ENCODE results near the gene SHISAL1.
"Not testable (repeated sequence)": the region's sequence is repeated elsewhere in the genome, so short reads cannot be mapped to it uniquely, and the experiment has no call there.

Gene SHISAL1

DNA sequence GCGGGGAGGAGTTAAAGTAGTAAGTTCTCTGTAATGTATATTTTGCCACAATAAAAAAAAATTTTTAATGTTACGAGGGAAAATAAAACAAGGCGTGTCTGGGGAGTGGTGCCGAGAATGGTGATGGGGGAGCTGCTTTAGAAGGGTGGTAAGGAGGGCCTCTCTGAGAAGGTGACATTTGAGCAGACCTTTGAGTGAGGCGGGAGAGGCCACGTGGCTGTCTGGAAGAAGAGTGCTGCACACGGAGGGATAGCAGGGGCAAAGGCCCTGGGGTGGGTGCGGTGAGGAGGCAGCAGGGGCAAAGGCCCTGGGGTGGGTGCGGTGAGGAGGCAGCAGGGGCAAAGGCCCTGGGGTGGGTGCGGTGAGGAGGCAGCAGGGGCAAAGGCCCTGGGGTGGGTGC lies 10.4 kb downstream of the SHISAL1 start:
- not testable (repeated sequence) for DNase-seq (ENCODE audit: low read depth in 2 of 2)

DNA sequence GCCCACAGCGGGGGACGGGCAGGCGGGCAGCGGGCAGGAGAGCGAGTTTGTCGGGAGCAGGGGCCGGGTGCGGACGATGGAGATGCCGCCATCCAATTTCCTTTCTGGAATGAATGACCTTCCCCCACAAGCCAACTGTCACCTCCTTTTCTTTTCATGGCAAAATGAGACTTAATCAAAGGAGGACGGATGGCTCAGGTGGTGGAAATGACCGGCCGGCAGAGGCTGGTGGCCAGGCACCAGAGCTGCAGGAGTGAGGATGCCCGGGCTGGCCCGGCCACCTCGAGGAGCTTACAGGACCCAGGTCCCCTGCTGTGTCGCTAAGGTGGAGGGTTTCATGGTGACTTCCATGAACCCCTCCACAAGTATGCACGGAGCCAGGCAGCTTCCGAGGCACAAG lies 11.7 kb downstream of the SHISAL1 start:
- DNase-seq (ENCODE audit: low read depth in 2 of 2), result no peak

DNA sequence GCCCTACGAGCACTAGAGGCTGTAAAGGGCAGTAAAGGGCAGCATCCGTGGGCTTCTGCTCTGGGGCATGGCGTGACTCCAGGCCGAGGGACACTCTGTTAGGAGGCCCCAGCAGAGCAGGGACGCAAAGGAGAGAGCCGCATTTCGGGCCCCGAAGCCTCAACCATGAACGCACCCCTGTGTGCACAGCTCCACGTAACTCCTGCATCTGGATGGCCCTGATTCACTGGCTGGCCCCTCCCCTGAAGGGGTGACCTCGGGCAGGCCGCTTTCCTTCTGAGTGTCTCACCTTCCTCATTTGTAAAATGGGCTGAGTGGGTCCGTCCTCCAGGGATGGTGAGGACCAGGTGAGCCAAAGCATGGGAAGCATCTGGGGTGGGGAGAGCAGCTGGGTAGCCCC lies 13.6 kb downstream of the SHISAL1 start:
- no peak for DNase-seq (ENCODE audit: low read depth in 2 of 2)

DNA sequence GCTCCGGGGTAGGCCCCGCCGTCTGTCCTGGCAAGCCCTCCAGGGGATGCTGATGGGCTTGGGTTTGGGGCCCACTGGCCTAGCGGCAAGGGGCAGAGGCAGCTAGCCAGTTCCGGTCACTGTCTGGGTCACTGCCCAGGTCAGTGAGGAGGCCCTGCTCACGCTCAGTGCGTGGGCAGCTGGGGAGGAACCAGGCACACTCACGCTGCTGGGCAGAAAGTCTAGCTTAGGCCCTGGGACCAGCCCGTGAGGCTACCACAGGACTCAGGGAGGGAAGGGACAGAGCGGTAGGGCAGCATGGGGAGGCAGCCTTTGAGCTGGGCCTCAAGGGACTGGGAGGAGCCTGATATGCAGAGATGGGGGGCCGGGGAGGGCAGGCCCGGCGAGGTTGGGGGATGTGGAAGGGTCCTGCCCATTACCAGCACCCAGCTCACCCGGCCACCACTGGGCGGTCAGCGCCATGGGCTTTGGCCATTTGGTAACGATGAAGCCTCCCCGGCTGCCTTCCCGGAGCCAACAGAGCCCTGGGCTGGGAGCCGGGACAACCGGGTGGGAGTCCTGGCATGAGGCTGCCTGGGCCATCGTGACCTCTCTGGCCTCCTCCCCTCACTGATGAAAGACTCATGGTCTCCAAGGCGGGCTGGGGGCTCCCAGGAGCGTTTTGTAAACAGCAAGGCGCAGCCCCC lies 14.2 kb downstream of the SHISAL1 start:
- DNase-seq (ENCODE audit: low read depth in 2 of 2), result no peak

DNA sequence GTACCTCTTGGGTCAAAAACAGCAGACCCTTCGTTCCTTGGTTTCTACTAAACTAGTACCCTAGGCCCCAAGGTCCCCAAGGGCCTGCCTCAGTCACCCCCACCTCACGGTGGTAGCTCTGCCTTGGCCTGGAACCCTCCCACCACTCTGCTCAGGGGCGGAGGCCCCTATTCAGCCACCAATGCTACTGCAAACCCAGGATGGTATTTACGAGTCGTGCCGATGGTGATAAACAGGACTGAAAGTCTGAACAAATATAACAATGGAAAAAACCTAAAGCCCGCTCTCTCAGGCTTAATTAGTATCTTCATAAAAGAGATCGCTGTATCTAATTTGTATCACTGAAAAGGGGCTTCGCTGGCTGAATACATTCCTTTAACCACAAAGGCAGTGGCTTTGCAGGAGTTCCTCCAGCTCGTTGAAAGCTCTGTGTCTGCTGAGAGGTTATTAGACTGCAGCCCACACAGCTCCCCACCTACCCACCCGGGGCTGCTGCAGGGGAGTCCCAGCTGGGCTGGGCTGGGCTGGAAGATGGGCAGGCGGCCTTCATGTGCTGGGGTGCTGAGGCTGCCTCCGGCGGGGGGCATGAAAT lies 15.2 kb downstream of the SHISAL1 start:
- DNase-seq (ENCODE audit: low read depth in 2 of 2), result no peak

DNA sequence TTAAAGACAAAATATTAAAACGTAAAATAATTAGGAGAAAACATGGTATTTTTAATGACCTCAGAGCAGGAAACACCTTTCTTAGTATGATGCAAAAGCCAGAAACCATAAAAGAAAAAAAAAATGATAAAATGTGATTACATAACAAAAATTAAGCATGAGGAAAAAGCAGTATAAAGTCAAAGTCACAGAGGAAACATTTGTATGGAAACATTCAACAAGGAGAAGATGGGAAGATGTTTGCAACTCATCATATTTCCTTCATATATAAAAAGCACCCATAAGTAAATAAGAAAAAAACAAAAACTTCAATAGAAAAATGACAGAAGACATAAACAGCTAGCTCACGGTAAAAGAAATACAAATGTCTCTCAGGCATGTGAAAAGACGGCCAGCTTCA lies 17.3 kb downstream of the SHISAL1 start:
- no peak for DNase-seq (ENCODE audit: low read depth in 2 of 2)

DNA sequence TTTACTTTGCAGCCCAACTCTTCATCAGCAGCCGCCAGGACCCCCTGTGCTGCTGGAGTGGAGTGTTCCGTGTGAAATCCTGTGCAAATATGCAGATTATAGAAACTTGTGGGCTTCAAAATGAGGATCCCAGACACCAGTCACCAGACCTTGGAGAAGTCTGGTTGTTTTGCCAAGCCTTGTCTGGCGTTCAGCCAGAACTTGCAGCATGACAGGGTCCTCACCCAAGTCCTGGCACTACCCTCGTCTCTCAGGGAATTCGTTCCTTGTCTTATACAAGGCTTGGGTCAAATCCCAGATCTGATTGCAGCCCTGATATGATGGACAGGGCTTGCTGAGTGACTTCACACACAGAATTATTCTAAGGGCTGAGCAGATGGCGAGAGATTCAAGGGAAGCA lies 18.9 kb downstream of the SHISAL1 start:
- DNase-seq (ENCODE audit: low read depth in 2 of 2), result no peak

DNA sequence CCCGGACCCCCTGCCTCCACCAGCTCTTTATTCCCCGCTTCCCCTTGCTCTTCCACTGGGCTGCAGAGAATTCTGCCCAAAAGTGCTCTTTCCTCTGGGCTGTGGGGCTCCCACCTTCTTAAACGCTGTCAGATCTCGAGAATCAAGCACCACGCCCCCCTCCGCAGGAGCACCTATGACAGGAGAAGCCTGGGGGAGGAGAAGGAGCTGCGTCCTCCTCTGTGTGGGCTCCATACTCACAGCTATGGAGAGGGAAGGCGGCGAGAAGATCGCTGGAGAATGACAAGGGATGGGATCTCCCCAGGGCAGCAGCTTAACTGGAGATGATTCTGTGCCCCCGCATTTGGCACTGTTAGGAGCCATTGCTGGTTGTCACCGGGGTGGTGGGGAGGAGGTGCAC lies 19.7 kb downstream of the SHISAL1 start:
- DNase-seq (ENCODE audit: low read depth in 2 of 2), result no peak

DNA sequence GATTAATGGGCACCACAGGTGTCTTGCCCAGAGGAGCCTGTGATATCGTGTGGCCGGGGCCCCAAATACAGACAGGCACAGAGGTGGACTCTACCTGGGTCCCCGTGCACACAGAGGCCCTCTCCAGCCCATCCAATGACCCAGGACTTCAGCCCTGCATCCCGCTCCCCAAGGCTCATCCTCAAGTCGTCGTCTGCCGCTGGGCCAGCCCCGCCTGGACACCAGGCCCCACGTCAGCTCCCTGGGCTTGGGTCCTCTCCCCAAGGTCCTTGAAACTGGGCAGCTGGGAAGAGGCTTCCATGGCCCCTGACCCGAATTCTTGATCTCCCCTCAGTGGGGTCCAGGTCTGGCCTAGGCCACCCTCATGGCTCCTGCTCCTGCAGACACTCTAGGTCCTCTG lies 20.2 kb downstream of the SHISAL1 start:
- DNase-seq (ENCODE audit: low read depth in 2 of 2), result no peak

DNA sequence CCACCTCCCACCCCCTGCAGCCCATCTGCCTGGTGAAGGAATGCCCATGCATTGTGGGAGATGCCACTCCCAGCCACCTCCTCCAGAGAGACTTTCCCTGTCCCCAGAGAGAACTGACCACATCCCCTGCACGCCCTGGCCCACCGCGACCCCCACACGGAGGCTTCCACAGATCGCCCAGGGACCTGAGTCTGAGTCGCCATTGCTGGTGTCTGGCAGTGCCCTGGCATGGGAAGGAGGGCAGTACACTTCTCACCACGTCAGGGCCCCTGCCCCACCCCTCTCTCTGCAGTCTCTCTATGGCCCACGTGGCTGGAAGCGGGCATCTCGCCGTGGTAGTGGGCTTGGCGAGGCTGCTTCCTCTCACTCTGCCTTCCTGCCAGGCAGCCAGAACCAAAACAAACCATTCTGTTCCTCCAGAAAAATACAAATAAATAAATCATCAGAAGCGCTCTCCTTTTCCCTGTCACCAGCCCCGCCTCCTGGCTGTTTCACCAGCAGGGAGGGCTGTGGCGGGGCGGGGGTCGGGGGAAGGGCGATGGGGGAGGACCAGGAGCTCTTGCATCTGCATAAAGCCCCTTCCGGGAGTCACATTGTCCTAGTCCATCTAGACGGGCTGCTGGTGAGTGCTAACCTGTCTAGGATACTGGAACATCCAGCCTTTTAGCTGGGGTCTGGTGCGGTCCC lies 20.9 kb downstream of the SHISAL1 start:
- no peak for DNase-seq (ENCODE audit: low read depth in 2 of 2)

DNA sequence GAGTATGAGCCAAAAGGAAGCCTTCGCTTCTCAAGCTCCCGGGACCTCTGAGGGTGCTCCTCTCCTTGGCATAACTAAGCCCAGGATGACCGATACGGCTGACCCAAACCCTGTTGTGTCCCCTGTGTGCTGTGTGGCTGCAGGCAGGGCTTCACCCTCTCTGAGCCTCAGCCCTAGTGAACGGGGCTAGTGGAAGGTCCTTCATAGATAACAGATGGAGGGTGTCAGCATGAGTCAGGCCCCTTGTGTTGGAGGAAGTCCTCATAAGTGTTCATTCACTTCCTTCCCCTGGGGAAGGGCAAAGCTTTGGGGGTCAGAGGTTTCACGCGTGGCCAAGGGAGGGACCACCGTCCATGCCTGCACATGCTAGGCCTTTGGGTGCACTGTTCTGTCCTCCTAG lies 21.5 kb downstream of the SHISAL1 start:
- no peak for DNase-seq (ENCODE audit: low read depth in 2 of 2)

DNA sequence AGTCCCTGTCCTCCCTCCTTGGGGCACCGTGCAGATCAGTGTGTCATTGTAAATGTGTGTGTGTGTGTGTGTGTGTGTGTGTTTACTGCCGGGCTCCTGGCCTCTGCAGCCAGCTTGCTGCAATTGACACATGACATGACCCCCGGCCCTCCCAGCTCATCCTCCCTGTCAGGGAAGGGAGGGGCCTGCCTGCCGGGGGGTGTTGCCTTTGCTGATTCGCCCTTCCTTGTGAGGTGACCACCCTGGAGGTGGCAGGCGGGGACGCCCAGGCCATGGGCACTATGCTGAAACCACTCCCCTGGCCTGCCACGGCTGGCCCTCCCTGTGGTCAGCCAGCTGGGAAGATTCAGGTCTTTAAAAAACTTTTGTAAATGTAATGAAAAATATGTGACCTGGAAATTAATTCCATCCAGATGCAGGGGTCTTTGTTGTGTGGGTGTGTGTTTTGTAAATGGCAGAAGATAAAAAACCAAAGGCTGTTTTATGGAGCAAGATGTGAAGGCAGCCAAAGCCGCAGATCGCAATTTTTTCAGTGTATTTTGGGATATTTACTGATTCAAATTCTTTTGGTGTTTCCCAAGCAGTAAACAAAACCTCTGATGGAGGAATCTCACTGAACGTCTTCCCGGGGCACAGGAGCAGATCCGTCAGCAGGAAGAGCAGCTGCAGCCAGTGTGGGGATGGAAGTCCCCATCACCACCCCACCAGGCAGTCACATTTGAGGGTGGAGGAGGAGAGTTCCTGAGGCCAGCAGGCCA lies 23.2 kb downstream of the SHISAL1 start:
- DNase-seq (ENCODE audit: low read depth in 2 of 2), result no peak

DNA sequence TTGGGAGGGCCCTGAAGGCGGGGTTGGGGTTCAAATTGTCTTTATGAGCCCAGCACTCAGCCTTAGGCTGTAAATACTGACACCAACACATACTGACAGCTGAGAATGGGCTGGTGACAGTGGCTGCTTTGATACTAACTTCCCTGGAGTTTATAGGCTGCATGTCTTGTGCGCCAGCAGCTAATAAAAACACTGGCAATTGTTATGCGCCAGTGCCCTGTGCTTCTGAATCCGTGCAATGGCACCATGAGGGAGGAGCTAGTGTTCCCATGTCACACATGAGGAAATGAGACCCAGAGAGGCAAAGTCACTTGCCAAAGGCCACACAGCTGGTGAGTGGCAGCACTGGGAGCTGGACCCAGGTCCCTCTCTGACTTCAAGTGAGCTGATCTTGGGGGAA lies 23.8 kb downstream of the SHISAL1 start:
- no peak for DNase-seq (ENCODE audit: low read depth in 2 of 2)

DNA sequence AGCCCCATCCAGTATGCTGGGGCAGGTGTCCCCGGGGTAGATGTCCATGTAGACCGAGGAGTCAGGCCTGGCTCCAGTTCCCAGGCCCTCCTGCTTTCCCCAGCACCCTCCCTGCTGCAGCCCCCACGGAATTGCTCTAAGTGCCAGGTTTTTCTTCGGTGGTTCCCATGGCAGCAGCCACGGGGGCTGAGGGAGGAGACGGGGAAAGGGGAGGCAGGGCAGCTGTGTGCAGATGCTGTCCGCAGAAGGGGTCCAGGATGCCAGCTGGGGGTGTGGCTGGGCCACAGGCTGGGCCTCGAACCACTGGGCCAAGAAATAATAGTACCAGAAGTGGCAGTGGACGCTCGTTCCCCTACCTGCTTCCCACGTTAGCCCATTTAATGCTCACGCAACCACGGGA lies 25.0 kb downstream of the SHISAL1 start:
- DNase-seq (ENCODE audit: low read depth in 2 of 2), result no peak

DNA sequence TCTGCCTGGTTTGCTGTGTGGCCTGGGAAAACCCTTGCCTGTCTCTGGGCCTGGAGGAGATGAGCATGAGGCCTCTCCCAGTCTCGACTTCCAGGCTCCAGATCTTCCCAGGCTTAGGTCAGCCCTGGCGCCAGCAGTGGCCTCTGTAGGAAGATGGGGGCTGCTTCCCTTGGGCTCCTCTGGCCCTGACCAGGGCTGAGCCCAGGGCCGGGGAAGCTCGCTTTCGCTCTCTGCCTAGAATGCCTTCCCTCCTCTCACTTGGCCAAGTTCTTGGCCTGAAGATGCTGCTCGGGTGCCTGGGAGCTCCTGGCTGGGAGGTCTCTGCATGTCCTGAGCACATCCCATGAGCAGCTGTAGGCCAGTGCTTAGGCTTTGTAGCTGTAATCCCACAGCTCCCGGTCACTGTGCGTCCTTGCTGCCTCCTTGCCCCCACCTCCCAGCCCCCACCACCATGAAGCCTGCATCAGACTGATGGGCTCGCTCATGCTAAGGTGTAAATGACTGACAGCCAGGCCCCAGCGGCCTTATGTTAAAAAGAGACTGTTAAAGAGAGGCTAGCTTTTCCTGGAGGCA lies 25.5 kb downstream of the SHISAL1 start:
- no peak for DNase-seq (ENCODE audit: low read depth in 2 of 2)

DNA sequence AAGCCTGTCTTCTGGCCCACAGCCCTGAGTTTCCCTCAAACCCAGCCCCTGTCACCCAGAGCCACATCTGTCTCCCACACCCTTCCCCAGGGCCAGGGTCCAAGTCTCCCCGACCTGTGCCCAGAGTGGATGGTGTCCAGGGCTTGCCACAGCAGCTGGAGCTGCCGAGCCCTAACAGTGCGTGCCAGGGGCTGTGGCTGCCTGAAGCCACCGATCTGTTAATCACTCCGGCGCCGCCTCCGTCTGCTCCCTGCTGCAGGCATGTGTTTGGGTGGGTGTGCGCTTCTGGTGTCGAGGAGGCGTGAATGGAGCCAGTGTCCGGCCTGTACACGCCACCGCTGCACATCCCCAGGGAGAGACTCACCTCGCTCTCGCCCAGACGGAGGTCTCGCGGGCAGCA lies 26.1 kb downstream of the SHISAL1 start:
- no peak for DNase-seq (ENCODE audit: low read depth in 2 of 2)

DNA sequence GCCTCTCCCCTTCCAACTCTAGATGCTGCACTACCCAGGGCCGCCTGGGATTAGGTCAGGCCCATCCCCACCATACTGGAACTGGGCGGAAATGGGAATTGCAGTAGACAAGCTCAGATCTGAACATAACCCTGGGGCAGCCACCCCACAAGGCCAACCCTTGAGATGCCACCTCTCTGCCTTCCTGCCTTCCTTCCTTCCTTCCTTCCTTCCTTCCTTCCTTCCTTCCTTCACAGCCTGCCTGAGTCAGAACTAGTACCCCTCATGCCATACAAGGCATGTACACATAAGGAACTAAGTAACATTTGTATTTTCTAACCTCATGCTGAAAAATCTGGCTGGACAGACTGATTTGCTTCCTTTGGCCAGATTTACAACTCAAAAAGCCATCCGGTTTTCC lies 28.0 kb downstream of the SHISAL1 start:
- no peak for DNase-seq (ENCODE audit: low read depth in 2 of 2)

DNA sequence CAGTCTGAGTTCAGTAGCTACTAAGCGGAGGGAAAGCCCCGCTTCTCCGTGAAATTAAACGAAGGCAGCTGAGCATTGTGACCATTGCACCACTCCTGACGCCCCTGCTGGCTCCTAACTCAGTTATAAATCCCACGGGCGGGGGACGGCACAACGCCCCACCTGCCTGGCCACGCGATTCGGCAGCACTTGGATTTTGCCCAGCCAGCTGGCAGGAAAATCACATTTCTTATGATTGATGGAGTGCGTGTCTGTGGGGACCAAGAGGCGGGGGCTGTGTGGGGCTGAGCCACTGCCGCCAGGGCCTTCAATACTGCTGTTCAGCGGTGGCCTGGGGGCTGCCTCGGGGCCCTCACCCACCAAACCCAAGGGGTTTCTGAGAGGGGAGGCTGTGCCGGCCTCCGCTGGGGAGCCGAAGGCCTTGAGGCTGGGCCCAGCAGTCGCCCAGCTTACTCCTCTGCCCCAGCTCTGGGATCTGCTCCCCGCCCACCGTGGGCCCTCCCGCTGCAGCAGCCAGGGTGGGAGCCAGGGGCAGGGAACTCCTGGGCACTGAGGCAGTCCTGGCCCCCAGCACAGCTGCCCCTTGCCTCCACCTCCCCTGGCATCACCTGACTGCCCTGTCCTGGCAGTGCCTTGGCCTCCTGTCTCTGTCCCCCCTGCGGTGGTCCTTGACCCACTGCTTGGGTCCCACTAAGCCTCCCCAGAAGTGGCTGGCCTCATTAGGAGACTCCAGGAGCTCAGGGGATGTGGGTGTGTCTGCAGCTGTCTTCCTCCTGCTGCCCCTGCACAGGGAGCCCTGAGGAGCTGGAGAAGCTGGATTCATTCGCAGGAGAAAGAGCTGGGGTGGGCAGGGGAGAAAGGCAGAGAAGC lies 30.7 kb downstream of the SHISAL1 start:
- DNase-seq (ENCODE audit: low read depth in 2 of 2), result no peak

DNA sequence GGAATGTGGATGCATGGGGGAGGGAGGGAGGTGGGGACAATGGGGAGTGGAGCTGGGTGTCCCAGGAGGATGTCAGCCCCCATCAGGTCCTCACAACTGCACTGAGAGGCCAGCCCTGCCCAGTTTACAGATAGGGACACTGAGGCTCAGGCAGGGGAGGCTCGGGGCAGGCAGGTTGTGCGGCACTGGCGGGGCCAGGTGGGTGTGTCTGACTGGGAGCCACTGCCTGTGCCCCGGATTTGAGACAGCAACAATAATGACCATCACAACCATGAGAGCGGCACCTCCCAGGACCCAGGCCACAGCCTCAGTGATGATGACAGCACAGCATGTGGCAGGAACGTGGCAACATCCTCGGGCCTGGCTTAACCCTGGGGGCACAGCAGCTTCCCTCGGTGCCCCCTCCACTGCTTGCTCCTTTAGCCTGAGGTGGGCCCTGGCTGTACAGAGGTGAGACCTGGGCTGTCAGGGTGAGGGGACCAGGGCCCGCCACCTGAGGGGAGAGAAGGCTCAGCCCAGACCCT lies 32.0 kb downstream of the SHISAL1 start:
- DNase-seq (ENCODE audit: low read depth in 2 of 2), result no peak

DNA sequence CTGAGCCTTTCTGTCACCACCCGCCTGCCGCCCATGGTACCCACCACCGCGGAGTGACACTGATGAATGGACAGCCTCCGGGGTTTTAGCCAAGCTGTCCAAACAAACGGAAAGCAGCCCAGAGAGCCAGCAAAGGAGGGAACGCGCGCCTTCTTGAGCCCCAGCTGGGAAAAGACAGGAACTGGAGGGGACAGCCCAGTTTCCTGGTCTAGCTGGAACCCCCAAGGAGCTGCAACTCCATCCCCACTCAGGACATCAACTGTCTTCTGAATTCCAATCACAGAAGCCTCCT lies 33.7 kb downstream of the SHISAL1 start:
- DNase-seq (ENCODE audit: low read depth in 2 of 2), result no peak
